BLaER1 treated with 17β-estradiol and CSF1 and Interleukin-3, amounts not matched to agents 10 nM and 100 nM (cell line): ENCODE measurements around the gene USB1.

Experiments
- H3K27ac ChIP-seq, 11 experiments: shearing (Covaris generic); formaldehyde crosslinking; 2 replicates each; pipeline ENCODE4 v1.8.1; 2022
- H3K27me3 ChIP-seq, 11 experiments: shearing (Covaris generic); formaldehyde crosslinking; 2 replicates each; pipeline ENCODE4 v1.8.1; 2022
- H3K36me3 ChIP-seq, 11 experiments: shearing (Covaris generic); formaldehyde crosslinking; 2 replicates each; pipeline ENCODE4 v1.8.1; 2022
- H3K4me1 ChIP-seq, 10 experiments: shearing (Covaris generic); formaldehyde crosslinking; 2 replicates each; pipeline ENCODE4 v1.8.1; 2022
- H3K4me2 ChIP-seq, 11 experiments: shearing (Covaris generic); formaldehyde crosslinking; 2 replicates each; pipeline ENCODE4 v1.8.1; 2022
- H3K4me3 ChIP-seq, 10 experiments: shearing (Covaris generic); formaldehyde crosslinking; 2 replicates each; pipeline ENCODE4 v1.8.1; 2022
- H3K9ac ChIP-seq, 11 experiments: shearing (Covaris generic); formaldehyde crosslinking; 2 replicates each; pipeline ENCODE4 v1.8.1; 2022
- H3K9me3 ChIP-seq, 11 experiments: shearing (Covaris generic); formaldehyde crosslinking; replicated peaks in 1 of 11; 2 replicates each; pipeline ENCODE4 v1.8.1; 2022
- H4K20me1 ChIP-seq, 11 experiments: shearing (Covaris generic); formaldehyde crosslinking; 2 replicates each; pipeline ENCODE4 v1.8.1; 2022
- Cebpa-rat ChIP-seq, 11 experiments: shearing (Covaris generic); IDR thresholded peaks; 2 replicates each; pipeline ENCODE4 v1.8.1; 2022

Gene USB1

GRCh38 chr16:58037365-58038057 lies 36.3 kb downstream of the USB1 start:
- Histone ChIP-seq H3K27ac (no peak overlapping the region), H3K27me3 (no peaks in the 10 kb centered on the region), H4K20me1 (no peaks in the 10 kb centered on the region; a peak in 1 of 22 replicates), H3K4me3 (no peak overlapping the region), H3K9ac (no peak overlapping the region), H3K9me3 (no peaks in the 10 kb centered on the region), H3K4me2 (no peak overlapping the region), H3K4me1 (peaks cover 0 to 49% (median 35%) of the 10 kb centered on the region in 10 experiments; a peak in 16 of 20 replicates), H3K36me3 (no peaks in the 10 kb centered on the region)
- TF ChIP-seq Cebpa-rat (IDR thresholded peaks at IDR 0.05): no peak

- Histone ChIP-seq H3K9ac (no peak overlapping the region), H3K4me1 (peaks cover 0 to 49% (median 35%) of the 10 kb centered on the region in 10 experiments; a peak in 16 of 20 replicates), H3K27me3 (no peaks in the 10 kb centered on the region), H3K4me2 (no peak overlapping the region), H3K4me3 (no peak overlapping the region), H3K9me3 (no peaks in the 10 kb centered on the region), H3K36me3 (no peaks in the 10 kb centered on the region), H3K27ac (no peak overlapping the region), H4K20me1 (no peaks in the 10 kb centered on the region; a peak in 1 of 22 replicates)
- TF ChIP-seq Cebpa-rat (IDR thresholded peaks at IDR 0.05): no peak
Measured at GRCh38 chr16:58038219-58038641, 37.0 kb downstream of the USB1 start.

- Histone ChIP-seq H4K20me1 (peaks cover 0 to 3% (median 0%) of the 10 kb centered on the region in 11 experiments; a peak in 2 of 22 replicates), H3K9ac (no peak overlapping the region), H3K4me1 (peaks cover 0 to 33% (median 21%) of the 10 kb centered on the region in 10 experiments; a peak in 16 of 20 replicates), H3K4me2 (peak overlapping the region in 3 of 11 experiments; percentile 38 to 56 (median 48); a peak in 4 of 22 replicates), H3K4me3 (no peak overlapping the region), H3K9me3 (no peaks in the 10 kb centered on the region), H3K27me3 (no peaks in the 10 kb centered on the region), H3K27ac (no peak overlapping the region), H3K36me3 (no peaks in the 10 kb centered on the region)
- no peak for TF ChIP-seq Cebpa-rat (IDR thresholded peaks at IDR 0.05)
Measured at GRCh38 chr16:58039829-58040495, 38.8 kb downstream of the USB1 start.

GRCh38 chr16:58040496-58040846 lies 39.3 kb downstream of the USB1 start:
- Histone ChIP-seq H3K4me1 (peaks cover 0 to 28% (median 16%) of the 10 kb centered on the region in 10 experiments; a peak in 16 of 20 replicates), H3K27me3 (no peaks in the 10 kb centered on the region), H3K4me3 (no peak overlapping the region), H3K9ac (no peak overlapping the region), H3K36me3 (no peaks in the 10 kb centered on the region), H4K20me1 (peaks cover 0 to 3% (median 0%) of the 10 kb centered on the region in 11 experiments; a peak in 2 of 22 replicates), H3K9me3 (no peaks in the 10 kb centered on the region), H3K27ac (no peak overlapping the region), H3K4me2 (peak overlapping the region in 9 of 11 experiments; percentile 7 to 56 (median 38); a peak in 14 of 22 replicates)
- TF ChIP-seq Cebpa-rat (IDR thresholded peaks at IDR 0.05): no peak

- Histone ChIP-seq H3K27me3 (no peaks in the 10 kb centered on the region), H3K4me2 (peak overlapping the region in 9 of 11 experiments; percentile 7 to 56 (median 38); a peak in 14 of 22 replicates), H3K4me1 (peaks cover 2 to 27% (median 15%) of the 10 kb centered on the region in 10 experiments), H3K36me3 (no peaks in the 10 kb centered on the region), H3K9me3 (no peaks in the 10 kb centered on the region), H3K27ac (no peak overlapping the region), H3K4me3 (no peak overlapping the region), H3K9ac (no peak overlapping the region), H4K20me1 (peaks cover 0 to 3% (median 0%) of the 10 kb centered on the region in 11 experiments; a peak in 2 of 22 replicates)
- TF ChIP-seq Cebpa-rat (IDR thresholded peaks at IDR 0.05): no peak
Measured at GRCh38 chr16:58040945-58041627, 39.9 kb downstream of the USB1 start.

- Histone ChIP-seq H3K4me3 (no peak overlapping the region), H3K4me2 (no peak overlapping the region), H3K27ac (no peak overlapping the region), H3K36me3 (no peaks in the 10 kb centered on the region), H3K9ac (no peak overlapping the region), H4K20me1 (peaks cover 0 to 3% (median 0%) of the 10 kb centered on the region in 11 experiments; a peak in 2 of 22 replicates), H3K27me3 (no peaks in the 10 kb centered on the region), H3K4me1 (peaks cover 7 to 31% (median 20%) of the 10 kb centered on the region in 10 experiments), H3K9me3 (no peaks in the 10 kb centered on the region)
- TF ChIP-seq Cebpa-rat (IDR thresholded peaks at IDR 0.05): no peak
Measured at GRCh38 chr16:58041628-58041955, 40.4 kb downstream of the USB1 start.

GRCh38 chr16:58042001-58042885 lies 41.0 kb downstream of the USB1 start:
- no peak overlapping the region for H3K27ac ChIP-seq

GRCh38 chr16:58042886-58043515 lies 41.8 kb downstream of the USB1 start:
- Histone ChIP-seq H4K20me1 (peaks cover 0 to 3% (median 0%) of the 10 kb centered on the region in 11 experiments; a peak in 2 of 22 replicates), H3K4me2 (no peak overlapping the region), H3K36me3 (no peaks in the 10 kb centered on the region), H3K4me3 (no peak overlapping the region), H3K27ac (no peak overlapping the region), H3K9ac (no peak overlapping the region), H3K9me3 (no peaks in the 10 kb centered on the region), H3K27me3 (no peaks in the 10 kb centered on the region), H3K4me1 (peaks cover 21 to 39% (median 30%) of the 10 kb centered on the region in 10 experiments)
- no peak for TF ChIP-seq Cebpa-rat (IDR thresholded peaks at IDR 0.05)

More at GRCh38 chr16:58042001-58042885, 41.0 kb downstream of the USB1 start:
- Histone ChIP-seq H3K27me3 (no peaks in the 10 kb centered on the region), H3K36me3 (no peaks in the 10 kb centered on the region), H3K4me2 (no peak overlapping the region), H3K9ac (no peak overlapping the region), H3K4me3 (no peak overlapping the region), H4K20me1 (peaks cover 0 to 3% (median 0%) of the 10 kb centered on the region in 11 experiments; a peak in 2 of 22 replicates), H3K9me3 (no peaks in the 10 kb centered on the region), H3K4me1 (peaks cover 13 to 33% (median 25%) of the 10 kb centered on the region in 10 experiments)
- TF ChIP-seq Cebpa-rat (IDR thresholded peaks at IDR 0.05): no peak
